Panc1 (cell line): Measurements from ENCODE around the gene C21orf91. TPM values are rescaled to one million over a fixed set of nuclear protein-coding genes. Genes with fewer than 3 reads are reported as not detected.

Source experiments
- ATAC-seq: fragments of 200-7000 bp; cut with Tn5 transposase; 2 replicates; pipeline ENCODE4 v1.9.1; 2020; ENCODE audit warnings: mild to moderate bottlenecking, moderate library complexity
- BruUV-seq: library from RNA; stranded (reverse); fragments of 400-500 nt; replicated peaks from 2 replicates; lab custom pipeline; 2021; lab: Mats Ljungman, UMichigan
- CTCF ChIA-PET: fragments of 300-600 bp; sonication (Branson Sonifier 250); formaldehyde crosslinking; loops from one replicate; lab custom pipeline; 2022; ENCODE audit warnings: antibody characterized with exemption; lab: Charles Lee
- POLR2A ChIA-PET: fragments of 300-600 bp; sonication (Branson Sonifier 250); formaldehyde crosslinking; loops from one replicate; lab custom pipeline; 2022; ENCODE audit warnings: antibody characterized with exemption; lab: Charles Lee
- DNase-seq: peaks from one replicate; pipeline ENCODE4 v3.0.0-alpha.2; 2010; ENCODE audit warnings: low read depth, low spot score
- H3K27ac ChIP-seq: 2 replicates; pipeline ENCODE4 v1.5.1; 2011; ENCODE audit warnings: mild to moderate bottlenecking, low read length, inconsistent platforms
- H3K27me3 ChIP-seq: fragments of 200-500 bp; sonication (Bioruptor generic); 2 replicates; pipeline ENCODE4 v1.6.0; 2014; ENCODE audit warnings: low read length, inconsistent platforms; ENCODE audit not compliant: control insufficient read depth, insufficient read depth
- H3K36me3 ChIP-seq: fragments of 200-500 bp; sonication (Bioruptor generic); 2 replicates; pipeline ENCODE4 v1.5.1; 2014; ENCODE audit warnings: inconsistent platforms, mild to moderate bottlenecking, low read length, moderate library complexity; ENCODE audit not compliant: control insufficient read depth, insufficient read depth
- H3K4me1 ChIP-seq: 2 replicates; pipeline ENCODE4 v1.5.1; 2011; ENCODE audit warnings: inconsistent platforms, mild to moderate bottlenecking, low read length, moderate library complexity; ENCODE audit not compliant: control insufficient read depth, insufficient read depth
- H3K4me3 ChIP-seq, 2 experiments: 2 replicates each; pipeline ENCODE4 v1.5.1; 2011 to 2012; ENCODE audit warnings: low read depth in 2 of 2, low read length in 2 of 2, mild to moderate bottlenecking in 2 of 2, inconsistent platforms in 1 of 2, moderate library complexity in 1 of 2
- H3K9me3 ChIP-seq: fragments of 200-500 bp; sonication (Bioruptor generic); 2 replicates; pipeline ENCODE4 v1.5.1; 2014; ENCODE audit warnings: low read depth, mild to moderate bottlenecking, inconsistent platforms, low read length, moderate library complexity; ENCODE audit not compliant: control insufficient read depth, insufficient read depth
- CTCF ChIP-seq: fragments of 450-650 bp; IDR thresholded peaks from 2 replicates; pipeline ENCODE4 v1.5.1; 2017; ENCODE audit warnings: mild to moderate bottlenecking
- POLR2AphosphoS5 ChIP-seq: IDR thresholded peaks from 2 replicates; pipeline ENCODE4 v1.6.1; 2012; ENCODE audit warnings: mild to moderate bottlenecking, low read depth, low read length, moderate library complexity
- REST ChIP-seq, 2 experiments: IDR thresholded peaks; 2 replicates each; pipeline ENCODE4 v1.6.1; 2011 to 2012; ENCODE audit warnings: low read depth in 2 of 2, control low read depth in 1 of 2, low read length in 1 of 2, mild to moderate bottlenecking in 1 of 2, moderate library complexity in 1 of 2; ENCODE audit not compliant: insufficient read depth in 1 of 2
- SIN3A ChIP-seq: IDR thresholded peaks from 2 replicates; pipeline ENCODE4 v1.6.1; 2012; ENCODE audit warnings: low read depth, mild to moderate bottlenecking, low read length, moderate library complexity, borderline replicate concordance; ENCODE audit not compliant: insufficient read depth
- TCF7L2 ChIP-seq: IDR thresholded peaks from 2 replicates; pipeline ENCODE4 v1.6.1; 2011; ENCODE audit warnings: mild to moderate bottlenecking, low read depth, low read length, inconsistent platforms
- in situ Hi-C: cut with HindIII; loops from 2 replicates; pipeline ENCODE4 v1.10.0; 2016; ENCODE audit warnings: low sequenced_read_pairs, low pct_unique_long_range_greater_than_20kb
- intact Hi-C: fragments of 100-400 bp; cut with micrococcal nuclease; formaldehyde crosslinking; loops from one replicate; pipeline ENCODE4 v1.10.0; 2022; ENCODE audit not compliant: unreplicated experiment
- total RNA-seq: library from RNA; stranded (reverse); gene quantifications from one replicate; pipeline ENCODE4 v1.2.1, GENCODE V29; 2021; ENCODE audit not compliant: unreplicated experiment

Gene C21orf91
- total RNA-seq, 1 experiment from 2014 or later: 13.3 TPM

- Histone ChIP-seq H3K36me3 (peaks cover 3% of the 10 kb centered on the region; the same call in 1 of the 2 replicates), H3K27me3 (no peaks in the 10 kb centered on the region), H3K9me3 (no peaks in the 10 kb centered on the region), H3K4me1 (0 out of 2 replicates have a peak, but pooled peaks cover 3% of the 10 kb centered on the region), H3K27ac (no peak overlapping the region), H3K4me3 (no peak overlapping the region)
- intact Hi-C loops (no loop called here), in situ Hi-C loops (no loop called here)
- DNase-seq (no peak), ATAC-seq (no peak)
- POLR2A ChIA-PET: no interaction called here
- BruUV-seq: no TSS peak
- CTCF ChIA-PET: no interaction called here
- TF ChIP-seq SIN3A (no peak), REST (IDR thresholded peaks at IDR 0.05; ENCODE audit: insufficient read depth in 1 of 2, low read depth in 2 of 2, low read length in 1 of 2) (no peak), POLR2AphosphoS5 (no peak), CTCF (no peak), TCF7L2 (no peak)
Measured at GRCh38 chr21:17821121-17821520, 2.0 kb upstream of the C21orf91 start.

- no peak; the same call in 1 of the 2 replicates for ATAC-seq
- Histone ChIP-seq H3K27me3 (no peaks in the 10 kb centered on the region), H3K4me1 (0 out of 2 replicates have a peak, but pooled peaks cover 3% of the 10 kb centered on the region), H3K9me3 (no peaks in the 10 kb centered on the region), H3K4me3 (peak overlapping the region; percentile 75 to 83), H3K27ac (peak overlapping the region; percentile 76), H3K36me3 (peaks cover 3% of the 10 kb centered on the region)
- in situ Hi-C loops (no loop called here), intact Hi-C loops (no loop called here)
- DNase-seq: no peak
- ChIA-PET POLR2A (no interaction called here), CTCF (no interaction called here)
- BruUV-seq: no TSS peak
- TF ChIP-seq REST (IDR thresholded peaks at IDR 0.05; ENCODE audit: insufficient read depth in 1 of 2, low read depth in 2 of 2, low read length in 1 of 2): no peak
- TF ChIP-seq CTCF: no peak
- no peak for TF ChIP-seq TCF7L2
- TF ChIP-seq SIN3A: no peak
- TF ChIP-seq POLR2AphosphoS5: no peak
Measured at GRCh38 chr21:17819877-17820229, 697 bp upstream of the C21orf91 start.
